ENCODE measurements around the gene ARF6. TPM values are rescaled to one million over a fixed set of nuclear protein-coding genes. Genes with fewer than 3 reads are reported as not detected.
A peak's percentile ranks its signal among the peaks of the same experiment; 100 is the strongest.

ARF6 gene
- total RNA-seq, 4 donors from 2014 or later = 34.7 to 42.0 (median 35.7) TPM

- no peak for TF ChIP-seq CTCF (IDR thresholded peaks at IDR 0.05)
- TF ChIP-seq POLR2A (IDR thresholded peaks at IDR 0.05) = no peak
- TF ChIP-seq EP300 (IDR thresholded peaks at IDR 0.05) = no peak
- 53 to 61% methylated on average over 4 of the region's 4 CpGs for WGBS, 2 donors
- no peaks in the 10 kb centered on the region for H3K27me3 ChIP-seq
Measured at GRCh38 chr14:49876563-49877127, 16.2 kb upstream of the ARF6 start.

GRCh38 chr14:49879646-49880204, 13.2 kb upstream of the ARF6 start:
- H3K4me1 ChIP-seq = peaks cover 0 to 15% (median 0%) of the 10 kb centered on the region in 4 donors
- H3K4me3 ChIP-seq = no peak overlapping the region
- TF ChIP-seq EP300 (IDR thresholded peaks at IDR 0.05) (no peak), CTCF (IDR thresholded peaks at IDR 0.05) (peak; percentile 35 to 64 (median 50))
- H3K36me3 ChIP-seq = no peaks in the 10 kb centered on the region
- WGBS, 2 donors = 66 to 71% methylated on average over 8 of the region's 8 CpGs
- no peaks in the 10 kb centered on the region for H3K27me3 ChIP-seq
- H3K9me3 ChIP-seq = no peaks in the 10 kb centered on the region
- peak in 1 of 2 donors; percentile 21 for DNase-seq (ENCODE audit: low spot score in 2 of 2)
- peak overlapping the region in 2 of 4 donors; percentile 5 to 26 for H3K27ac ChIP-seq

More at GRCh38 chr14:49876563-49877127, 16.2 kb upstream of the ARF6 start:
- DNase-seq (ENCODE audit: low spot score in 2 of 2) = no peak
- no peaks in the 10 kb centered on the region for H3K9me3 ChIP-seq
- H3K36me3 ChIP-seq = no peaks in the 10 kb centered on the region
- no peak overlapping the region for H3K27ac ChIP-seq
- peaks cover 0 to 15% (median 0%) of the 10 kb centered on the region in 4 donors for H3K4me1 ChIP-seq
- no peak overlapping the region for H3K4me3 ChIP-seq

- TF ChIP-seq EP300 (IDR thresholded peaks at IDR 0.05) (peak in 1 of 2 donors; percentile 11), CTCF (IDR thresholded peaks at IDR 0.05) (no peak)
- WGBS, 2 donors = 48 to 54% methylated on average over 9 of the region's 9 CpGs
- Histone ChIP-seq H3K36me3 (no peaks in the 10 kb centered on the region), H3K27ac (peak overlapping the region in 3 of 4 donors; percentile 5 to 52 (median 26)), H3K4me1 (peaks cover 0 to 15% (median 0%) of the 10 kb centered on the region in 4 donors), H3K9me3 (no peaks in the 10 kb centered on the region), H3K4me3 (no peak overlapping the region), H3K27me3 (no peaks in the 10 kb centered on the region)
- DNase-seq (ENCODE audit: low spot score in 2 of 2) = no peak
Measured at GRCh38 chr14:49880267-49881064, 12.4 kb upstream of the ARF6 start.

- WGBS, 2 donors = 89 to 98% methylated on average over 4 of the region's 4 CpGs
Measured at GRCh38 chr14:49881350-49882001, 11.4 kb upstream of the ARF6 start.

More at GRCh38 chr14:49881350-49882001, 11.4 kb upstream of the ARF6 start:
- no peaks in the 10 kb centered on the region for H3K9me3 ChIP-seq
- peaks cover 0 to 15% (median 0%) of the 10 kb centered on the region in 4 donors for H3K4me1 ChIP-seq
- no peak for TF ChIP-seq EP300 (IDR thresholded peaks at IDR 0.05)
- no peak for TF ChIP-seq POLR2A (IDR thresholded peaks at IDR 0.05)
- TF ChIP-seq CTCF (IDR thresholded peaks at IDR 0.05) = no peak
- no peak for DNase-seq (ENCODE audit: low spot score in 2 of 2)
- no peak overlapping the region for H3K27ac ChIP-seq
- no peaks in the 10 kb centered on the region for H3K36me3 ChIP-seq
- H3K4me3 ChIP-seq = no peak overlapping the region
- no peaks in the 10 kb centered on the region for H3K27me3 ChIP-seq
